GM23338 (cell line): Measurements from ENCODE around the gene CELSR1. TPM values are rescaled to one million over a fixed set of nuclear protein-coding genes. Genes with fewer than 3 reads are reported as not detected.

Source experiments
- ATAC-seq: fragments of 200-7000 bp; cut with Tn5 transposase; 3 replicates; pipeline ENCODE4 v1.9.1; 2020
- DNase-seq: peaks from one replicate; pipeline ENCODE4 v3.0.0-alpha.2; 2015; ENCODE audit warnings: low spot score
- H2AFZ ChIP-seq: fragments of 200-600 bp; sonication (generic); 2 replicates; pipeline ENCODE4 v1.8.0; 2016; ENCODE audit warnings: antibody characterized with exemption, mild to moderate bottlenecking, moderate library complexity
- H3F3A ChIP-seq: fragments of 200-600 bp; sonication (generic); replicated peaks from 2 replicates; pipeline ENCODE4 v1.8.0; 2017; ENCODE audit warnings: antibody characterized with exemption, mixed run types, low read depth
- H3K27ac ChIP-seq: fragments of 200-600 bp; sonication (generic); 2 replicates; pipeline ENCODE4 v1.6.1; 2016; ENCODE audit warnings: low read depth
- H3K27me3 ChIP-seq: fragments of 200-600 bp; sonication (generic); 2 replicates; pipeline ENCODE4 v1.8.0; 2016; ENCODE audit warnings: mild to moderate bottlenecking, mixed run types, moderate library complexity; ENCODE audit not compliant: insufficient read depth
- H3K36me3 ChIP-seq: fragments of 200-600 bp; sonication (generic); 2 replicates; pipeline ENCODE4 v1.8.0; 2016; ENCODE audit warnings: mild to moderate bottlenecking; ENCODE audit not compliant: insufficient read depth
- H3K4me1 ChIP-seq: fragments of 200-600 bp; sonication (generic); 2 replicates; pipeline ENCODE4 v1.8.0; 2016; ENCODE audit warnings: mild to moderate bottlenecking, moderate library complexity; ENCODE audit not compliant: insufficient read depth
- H3K4me2 ChIP-seq: fragments of 200-600 bp; sonication (generic); 2 replicates; pipeline ENCODE4 v1.7.1; 2017; ENCODE audit warnings: mixed run types
- H3K4me3 ChIP-seq: fragments of 200-600 bp; sonication (generic); 2 replicates; pipeline ENCODE4 v1.6.1; 2016; ENCODE audit warnings: mixed run types
- H3K79me2 ChIP-seq: fragments of 200-600 bp; sonication (generic); replicated peaks from 2 replicates; pipeline ENCODE4 v1.8.0; 2017; ENCODE audit warnings: mild to moderate bottlenecking; ENCODE audit not compliant: insufficient read depth
- H3K9me2 ChIP-seq: fragments of 200-600 bp; sonication (generic); 2 replicates; pipeline ENCODE4 v1.8.0; 2017; ENCODE audit not compliant: insufficient read depth
- H4K20me1 ChIP-seq: fragments of 200-600 bp; sonication (generic); replicated peaks from 2 replicates; pipeline ENCODE4 v1.8.0; 2017; ENCODE audit warnings: mild to moderate bottlenecking; ENCODE audit not compliant: insufficient read depth
- H3K27ac Mint-ChIP-seq: 2 replicates; pipeline ENCODE4 v1.8.0; 2020; ENCODE audit warnings: inconsistent platforms, mild to moderate bottlenecking, moderate library complexity, mixed read lengths
- H3K27me3 Mint-ChIP-seq: 3 replicates; pipeline ENCODE4 v1.8.0; 2022; ENCODE audit warnings: low read depth, mild to moderate bottlenecking, moderate library complexity, mixed read lengths, inconsistent platforms; ENCODE audit not compliant: insufficient read depth, poor library complexity
- H3K36me3 Mint-ChIP-seq: 3 replicates; pipeline ENCODE4 v1.8.0; 2021; ENCODE audit warnings: low read depth, mild to moderate bottlenecking, inconsistent platforms, moderate library complexity, mixed read lengths
- H3K4me1 Mint-ChIP-seq: 3 replicates; pipeline ENCODE4 v1.8.0; 2020; ENCODE audit warnings: mild to moderate bottlenecking, inconsistent platforms, mixed read lengths
- H3K4me3 Mint-ChIP-seq: 3 replicates; pipeline ENCODE4 v1.8.0; 2021; ENCODE audit warnings: moderate library complexity, mild to moderate bottlenecking, inconsistent platforms, mixed read lengths
- H3K9me3 Mint-ChIP-seq: 3 replicates; pipeline ENCODE4 v1.8.0; 2020; ENCODE audit warnings: moderate library complexity, mild to moderate bottlenecking, inconsistent platforms, mixed read lengths
- CTCF ChIP-seq, 2 experiments: fragments of 200-600 bp in 1 of 2; sonication (generic) in 1 of 2; conservative IDR thresholded peaks; 2 replicates each; pipeline versions ENCODE4 v1.5.1 to v1.6.1; 2016 to 2017; ENCODE audit warnings: antibody characterized with exemption in 2 of 2, low read depth in 2 of 2, mild to moderate bottlenecking in 2 of 2, moderate library complexity in 1 of 2
- EZH2phosphoT487 ChIP-seq: fragments of 200-600 bp; sonication (generic); IDR thresholded peaks from one replicate; pipeline ENCODE4 v1.8.1; 2018; ENCODE audit warnings: antibody characterized with exemption; ENCODE audit not compliant: unreplicated experiment
- NANOG ChIP-seq: IDR thresholded peaks from 2 replicates; pipeline ENCODE4 v1.6.1; 2016; ENCODE audit warnings: antibody characterized with exemption, borderline replicate concordance
- REST ChIP-seq: IDR thresholded peaks from one replicate; pipeline ENCODE4 v1.6.1; 2018; ENCODE audit warnings: antibody characterized with exemption; ENCODE audit not compliant: unreplicated experiment
- STAT1 ChIP-seq: IDR thresholded peaks from one replicate; pipeline ENCODE4 v1.6.1; 2016; ENCODE audit warnings: antibody characterized with exemption; ENCODE audit not compliant: unreplicated experiment
- ZNF114 ChIP-seq: fragments of 250-450 bp; sonication (Bioruptor Pico); IDR thresholded peaks from 2 replicates; pipeline ENCODE4 v1.5.0; 2020; ENCODE audit warnings: mild to moderate bottlenecking, moderate library complexity
- ZNF331 ChIP-seq: fragments of 250-450 bp; sonication (Bioruptor Pico); IDR thresholded peaks from 2 replicates; pipeline ENCODE4 v1.5.0; 2020; ENCODE audit warnings: low read depth, mild to moderate bottlenecking, moderate library complexity
- ZNF462 ChIP-seq: fragments of 250-450 bp; sonication (Bioruptor Pico); IDR thresholded peaks from 2 replicates; pipeline ENCODE4 v1.5.0; 2020; ENCODE audit warnings: mild to moderate bottlenecking, moderate library complexity
- long read RNA-seq: library from polyadenylated mRNA; unstranded; transcript quantifications from one replicate; pipeline ENCODE4 v2.0.0, GENCODE V29; 2020; ENCODE audit not compliant: unreplicated experiment
- polyA plus RNA-seq: library from polyadenylated mRNA; unstranded; fragments of >200 nt; fragmentation: Nextera tagmentation; extraction: Ambion mirVana; gene quantifications from 2 replicates; pipeline ENCODE4 v1.2.1, GENCODE V29; 2016
- total RNA-seq: library from RNA; depleted of rRNA; stranded (reverse); fragments of >200 nt; shearing (Covaris generic); gene quantifications from 2 replicates; pipeline ENCODE4 v1.2.3, GENCODE V29; 2014; rRNA removed

Gene CELSR1, protein sequence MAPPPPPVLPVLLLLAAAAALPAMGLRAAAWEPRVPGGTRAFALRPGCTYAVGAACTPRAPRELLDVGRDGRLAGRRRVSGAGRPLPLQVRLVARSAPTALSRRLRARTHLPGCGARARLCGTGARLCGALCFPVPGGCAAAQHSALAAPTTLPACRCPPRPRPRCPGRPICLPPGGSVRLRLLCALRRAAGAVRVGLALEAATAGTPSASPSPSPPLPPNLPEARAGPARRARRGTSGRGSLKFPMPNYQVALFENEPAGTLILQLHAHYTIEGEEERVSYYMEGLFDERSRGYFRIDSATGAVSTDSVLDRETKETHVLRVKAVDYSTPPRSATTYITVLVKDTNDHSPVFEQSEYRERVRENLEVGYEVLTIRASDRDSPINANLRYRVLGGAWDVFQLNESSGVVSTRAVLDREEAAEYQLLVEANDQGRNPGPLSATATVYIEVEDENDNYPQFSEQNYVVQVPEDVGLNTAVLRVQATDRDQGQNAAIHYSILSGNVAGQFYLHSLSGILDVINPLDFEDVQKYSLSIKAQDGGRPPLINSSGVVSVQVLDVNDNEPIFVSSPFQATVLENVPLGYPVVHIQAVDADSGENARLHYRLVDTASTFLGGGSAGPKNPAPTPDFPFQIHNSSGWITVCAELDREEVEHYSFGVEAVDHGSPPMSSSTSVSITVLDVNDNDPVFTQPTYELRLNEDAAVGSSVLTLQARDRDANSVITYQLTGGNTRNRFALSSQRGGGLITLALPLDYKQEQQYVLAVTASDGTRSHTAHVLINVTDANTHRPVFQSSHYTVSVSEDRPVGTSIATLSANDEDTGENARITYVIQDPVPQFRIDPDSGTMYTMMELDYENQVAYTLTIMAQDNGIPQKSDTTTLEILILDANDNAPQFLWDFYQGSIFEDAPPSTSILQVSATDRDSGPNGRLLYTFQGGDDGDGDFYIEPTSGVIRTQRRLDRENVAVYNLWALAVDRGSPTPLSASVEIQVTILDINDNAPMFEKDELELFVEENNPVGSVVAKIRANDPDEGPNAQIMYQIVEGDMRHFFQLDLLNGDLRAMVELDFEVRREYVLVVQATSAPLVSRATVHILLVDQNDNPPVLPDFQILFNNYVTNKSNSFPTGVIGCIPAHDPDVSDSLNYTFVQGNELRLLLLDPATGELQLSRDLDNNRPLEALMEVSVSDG (N-terminal part only)
- total RNA-seq (20.4 and 21.0 TPM in 2 replicates), polyA plus RNA-seq (4.8 and 6.1 TPM in 2 replicates)
- long read RNA-seq, partial matches to known transcripts = 0 of 2 reads
- long read RNA-seq, other reads (novel, unspliced or antisense) = 2 of 2 reads

- Histone ChIP-seq H2AFZ (peak within 1 kb of the TSS; percentile 69; the same call in 1 of the 2 replicates), H3K4me2 (peak within 1 kb of the TSS; percentile 89), H3K27me3 (peaks cover 43% of the 10 kb centered on the region), H3K4me3 (peak within 1 kb of the TSS; percentile 66), H4K20me1 (0 out of 2 replicates have a peak, but pooled peaks cover 5% of the 10 kb centered on the region), H3K4me1 (peaks cover 5% of the 10 kb centered on the region; the same call in 1 of the 2 replicates), H3K9me2 (no peaks in the 10 kb centered on the region), H3K36me3 (no peaks in the 10 kb centered on the region), H3K79me2 (peaks cover 5% of the 10 kb centered on the region; the same call in 1 of the 2 replicates), H3K27ac (no peak within 1 kb of the TSS), H3F3A (no peaks in the 10 kb centered on the region)
- Mint-ChIP-seq H3K36me3 (peaks cover 23% of the 10 kb centered on the region), H3K9me3 (0 out of 3 replicates have a peak, but pooled peaks cover 3% of the 10 kb centered on the region), H3K4me1 (peaks cover 13% of the 10 kb centered on the region), H3K4me3 (peak within 1 kb of the TSS; percentile 64), H3K27me3 (peaks cover 43% of the 10 kb centered on the region), H3K27ac (no peak within 1 kb of the TSS)
- peak; percentile 71 for DNase-seq
- no peak for TF ChIP-seq ZNF114
- no peak for TF ChIP-seq ZNF462
- no peak for TF ChIP-seq STAT1
- TF ChIP-seq NANOG = no peak
- no peak for TF ChIP-seq EZH2phosphoT487
- TF ChIP-seq ZNF331 (CRISPR knock-in tag) = no peak
- no peak for TF ChIP-seq REST
- no peak for TF ChIP-seq CTCF (conservative IDR thresholded peaks at IDR 0.05; ENCODE audit: low read depth in 2 of 2)
- peak; percentile 39 for ATAC-seq
These were observed at the start of gene CELSR1 for GRCh38 chr22:46537225-46537945. TSS of gene CELSR1 (minus strand) at chr22:46537620. CDS start at chr22:46537170, 450 bp downstream.
